ENCODE measurements around the gene SLC22A16. TPM values are rescaled to one million over a fixed set of nuclear protein-coding genes. Genes with fewer than 3 reads are reported as not detected.
"Not testable (repeated sequence)": the region's sequence is repeated elsewhere in the genome, so short reads cannot be mapped to it uniquely, and the experiment has no call there.

Gene SLC22A16
- total and polyA plus RNA-seq, 8 donors, result 0.30 to 0.92 (median 0.31) TPM; not detected in 5

GRCh38 chr6:110491644-110492317, 15.4 kb upstream of the SLC22A16 start:
- peak in 1 of 2 donors; percentile 51 for DNase-seq

GRCh38 chr6:110491299-110491643, 14.9 kb upstream of the SLC22A16 start:
- TF ChIP-seq POLR2AphosphoS5 (IDR thresholded peaks at IDR 0.05) (no peak), EP300 (IDR thresholded peaks at IDR 0.05) (no peak), POLR2A (IDR thresholded peaks at IDR 0.05) (no peak)
- TF ChIP-seq, protein P1, sequence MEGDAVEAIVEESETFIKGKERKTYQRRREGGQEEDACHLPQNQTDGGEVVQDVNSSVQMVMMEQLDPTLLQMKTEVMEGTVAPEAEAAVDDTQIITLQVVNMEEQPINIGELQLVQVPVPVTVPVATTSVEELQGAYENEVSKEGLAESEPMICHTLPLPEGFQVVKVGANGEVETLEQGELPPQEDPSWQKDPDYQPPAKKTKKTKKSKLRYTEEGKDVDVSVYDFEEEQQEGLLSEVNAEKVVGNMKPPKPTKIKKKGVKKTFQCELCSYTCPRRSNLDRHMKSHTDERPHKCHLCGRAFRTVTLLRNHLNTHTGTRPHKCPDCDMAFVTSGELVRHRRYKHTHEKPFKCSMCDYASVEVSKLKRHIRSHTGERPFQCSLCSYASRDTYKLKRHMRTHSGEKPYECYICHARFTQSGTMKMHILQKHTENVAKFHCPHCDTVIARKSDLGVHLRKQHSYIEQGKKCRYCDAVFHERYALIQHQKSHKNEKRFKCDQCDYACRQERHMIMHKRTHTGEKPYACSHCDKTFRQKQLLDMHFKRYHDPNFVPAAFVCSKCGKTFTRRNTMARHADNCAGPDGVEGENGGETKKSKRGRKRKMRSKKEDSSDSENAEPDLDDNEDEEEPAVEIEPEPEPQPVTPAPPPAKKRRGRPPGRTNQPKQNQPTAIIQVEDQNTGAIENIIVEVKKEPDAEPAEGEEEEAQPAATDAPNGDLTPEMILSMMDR (IDR thresholded peaks at IDR 0.05), result no peak
- Histone ChIP-seq H3K4me3 (no peak overlapping the region), H3K27me3 (no peaks in the 10 kb centered on the region), H3K36me3 (no peaks in the 10 kb centered on the region), H3K27ac (peak overlapping the region in 2 of 5 donors; percentile 20 to 54), H3K9me3 (no peaks in the 10 kb centered on the region), H3K4me1 (peaks cover 0 to 16% (median 9%) of the 10 kb centered on the region in 4 donors)
- no peak for DNase-seq
- WGBS, 5 donors, result 85 to 93% (median 87%) methylated on average over 3 of the region's 3 CpGs
- intact Hi-C loops (cut with DNase I; ENCODE audit: low total_unique reads), result no loop called here

More at GRCh38 chr6:110491644-110492317, 15.4 kb upstream of the SLC22A16 start:
- Histone ChIP-seq H3K27ac (peak overlapping the region in 3 of 5 donors; percentile 20 to 54 (median 42)), H3K27me3 (no peaks in the 10 kb centered on the region), H3K4me1 (peaks cover 0 to 16% (median 9%) of the 10 kb centered on the region in 4 donors), H3K36me3 (no peaks in the 10 kb centered on the region), H3K9me3 (no peaks in the 10 kb centered on the region), H3K4me3 (no peak overlapping the region)
- intact Hi-C loops (cut with DNase I; ENCODE audit: low total_unique reads), result no loop called here
- WGBS, 5 donors, result 24 to 45% (median 31%) methylated on average over 7 of the region's 7 CpGs
- TF ChIP-seq, protein P1 (IDR thresholded peaks at IDR 0.05), result no peak

DNA sequence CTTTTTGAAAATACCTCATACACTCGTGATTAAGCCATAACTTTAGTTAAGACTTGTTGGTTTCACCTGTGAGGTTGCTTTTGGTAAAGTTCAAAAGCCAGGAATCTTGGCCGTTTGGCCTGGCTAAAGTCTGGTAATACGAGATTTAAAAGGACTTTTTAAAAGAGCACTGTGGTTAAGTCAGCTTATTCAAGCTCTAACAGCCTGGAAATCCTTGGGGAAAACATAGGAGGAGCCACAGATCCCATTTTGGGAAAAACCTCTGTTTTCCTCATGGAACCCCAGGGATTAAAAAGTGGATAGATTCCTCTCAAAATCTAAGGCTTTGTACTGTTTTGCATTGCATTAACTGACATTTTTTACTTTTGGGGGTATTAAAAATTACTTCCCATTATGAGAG, 13.7 kb upstream of the SLC22A16 start:
- intact Hi-C loops (cut with DNase I; ENCODE audit: low total_unique reads), result no loop called here
- no peak overlapping the region for H3K27ac ChIP-seq
- no peaks in the 10 kb centered on the region for H3K36me3 ChIP-seq
- TF ChIP-seq POLR2AphosphoS5 (IDR thresholded peaks at IDR 0.05) (no peak), POLR2A (IDR thresholded peaks at IDR 0.05) (no peak), EP300 (IDR thresholded peaks at IDR 0.05) (no peak)
- TF ChIP-seq, protein P1 (IDR thresholded peaks at IDR 0.05), result no peak
- DNase-seq, result no peak
- H3K9me3 ChIP-seq, result no peaks in the 10 kb centered on the region
- peaks cover 0 to 16% (median 9%) of the 10 kb centered on the region in 4 donors for H3K4me1 ChIP-seq
- H3K27me3 ChIP-seq, result no peaks in the 10 kb centered on the region
- no peak overlapping the region for H3K4me3 ChIP-seq
- WGBS, 5 donors, result 23 to 49% (median 29%) methylated on average over 3 of the region's 3 CpGs

DNA sequence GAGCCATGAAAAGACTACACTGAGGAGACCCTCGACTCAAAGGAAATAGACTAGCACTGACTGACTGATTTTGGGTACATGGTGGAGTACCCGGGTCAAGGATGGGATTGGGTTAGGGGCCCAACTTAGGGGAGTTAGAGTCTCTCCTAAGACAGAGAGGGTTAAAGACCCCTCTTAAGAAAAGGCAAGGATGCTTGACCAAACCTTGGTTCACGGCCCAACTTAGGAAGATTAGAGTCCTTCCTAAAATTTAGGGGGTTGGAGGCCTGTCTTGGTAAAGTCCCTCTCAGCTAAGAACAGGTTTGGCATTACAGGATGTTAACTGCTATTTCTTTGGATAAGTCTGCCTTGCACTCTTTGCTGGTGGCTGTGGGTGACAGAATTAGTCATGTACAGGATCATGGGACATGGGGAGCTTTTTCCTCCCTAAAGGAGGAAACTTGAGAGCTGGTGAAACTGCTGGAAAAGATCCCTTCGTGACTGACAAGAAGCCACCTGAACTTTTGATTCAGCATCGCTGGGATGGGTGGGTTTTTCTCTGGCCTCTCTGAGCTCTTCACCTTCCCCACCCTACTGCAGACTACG, 12.3 kb upstream of the SLC22A16 start:
- intact Hi-C loops (cut with DNase I; ENCODE audit: low total_unique reads), result no loop called here
- Histone ChIP-seq H3K27me3 (no peaks in the 10 kb centered on the region), H3K4me3 (no peak overlapping the region), H3K27ac (no peak overlapping the region), H3K9me3 (no peaks in the 10 kb centered on the region), H3K36me3 (no peaks in the 10 kb centered on the region), H3K4me1 (peaks cover 0 to 24% (median 9%) of the 10 kb centered on the region in 4 donors)
- TF ChIP-seq POLR2AphosphoS5 (IDR thresholded peaks at IDR 0.05), result no peak
- TF ChIP-seq POLR2A (IDR thresholded peaks at IDR 0.05), result no peak
- TF ChIP-seq, protein P1 (IDR thresholded peaks at IDR 0.05), result no peak
- no peak for TF ChIP-seq EP300 (IDR thresholded peaks at IDR 0.05)
- no peak for DNase-seq
- WGBS, 5 donors, result 80 to 95% (median 93%) methylated on average over 6 of the region's 6 CpGs

DNA sequence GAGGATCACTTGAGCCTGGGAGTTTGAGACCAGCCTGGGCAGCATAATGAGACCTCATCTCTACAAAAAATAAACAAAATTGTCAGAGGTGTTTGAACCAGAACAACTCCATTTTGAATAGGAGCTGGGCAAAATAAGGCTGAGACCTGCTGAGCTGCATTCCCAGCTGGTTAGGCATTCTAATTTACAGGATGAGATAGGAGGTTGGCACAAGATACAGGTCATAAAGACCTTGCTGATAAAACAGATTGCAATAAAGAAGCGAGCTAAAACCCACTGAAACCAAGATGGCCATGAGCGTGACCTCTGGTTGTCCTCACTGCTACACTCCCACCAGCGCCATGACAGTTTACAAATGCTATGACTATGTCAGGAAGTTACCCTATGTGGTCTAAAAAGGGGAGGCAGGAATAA, 11.6 kb upstream of the SLC22A16 start:
- H3K36me3 ChIP-seq; DNase-seq; intact Hi-C loops (cut with DNase I; ENCODE audit: low total_unique reads); H3K9me3 ChIP-seq; H3K27me3 ChIP-seq; H3K4me3 ChIP-seq; H3K27ac ChIP-seq: not testable (repeated sequence)
- 55 to 84% (median 81%) methylated on average over 3 of the region's 3 CpGs for WGBS, 5 donors
- H3K4me1 ChIP-seq, result peaks cover 0 to 24% (median 9%) of the 10 kb centered on the region in 4 donors
